Heart left ventricle (tissue), 13 donors: ENCODE data around the gene FPR2.

Experiments
- POLR2A ChIP-seq, 2 donors: fragments of 450-650 bp; IDR thresholded peaks; one replicate each; pipeline ENCODE4 v1.6.1; 2017; ENCODE audit warnings: antibody characterized with exemption in 2 of 2, mild to moderate bottlenecking in 2 of 2, moderate library complexity in 2 of 2
- TF ChIP-seq, protein P1 (sequence below), 12 donors: fragments of 200-600 bp; sonication (generic) in 4 of 12; IDR thresholded peaks; one replicate each; pipeline versions ENCODE4 v1.5.0 to v1.8.0; 2018 to 2022; ENCODE audit warnings: antibody characterized with exemption in 12 of 12, mild to moderate bottlenecking in 5 of 12
- donor health status: ischemic (EF 13 %, LVEDD 7.1; RV severe dilation, severe dysfunction).
- donor health status: DM: no; HTN: yes; CAD: no.
- donor health status: DM: no; HTN: no; CAD: no.
- donor health status: ischemic (EF 25% LVEDD 6.9; RV normal size, moderate dysfunction).
- donor health status: ischemic (EF 25% LVEDD 5.7; RV mildly dilated, moderate dysfunction).
- donor health status: ischemic (EF 35%, LVEDD 5.7; RV mildly dilated, moderate dysfunction).
- donor health status: nonischemic (EF 11% LVEDD 7.7; RV severe dilation, severe dysfunction).
- donor health status: DM: yes; HTN: yes; CAD: no.
- donor health status: PGD.
- donor health status: ischemic (EF 29% LVEDD 5.4; RV normal size, mild dysfunction).
- donor health status: nonischemic (EF 23%, LVEDD 6.1; RV moderate dilation, normal function).

DNA sequence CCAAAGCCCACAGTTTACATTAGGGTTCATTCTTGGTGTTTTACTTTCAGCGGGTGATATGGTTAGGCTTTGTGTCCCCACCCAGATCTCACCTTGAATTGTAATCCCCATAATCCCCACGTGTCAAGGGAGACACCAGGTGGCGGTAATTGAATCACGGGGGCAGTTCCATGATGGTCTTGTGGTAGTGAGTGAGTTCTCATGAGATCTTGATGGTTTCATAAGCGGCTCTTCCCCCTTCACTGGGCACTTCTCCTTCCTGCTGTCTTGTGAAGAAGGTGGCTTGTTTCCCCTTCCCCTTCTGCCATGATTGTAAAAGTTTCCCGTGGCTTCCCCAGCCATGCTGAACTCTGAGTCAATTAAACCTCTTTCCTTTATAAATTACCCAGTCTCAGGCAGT is 12.0 kb downstream of the FPR2 start:
- TF ChIP-seq, protein P1, sequence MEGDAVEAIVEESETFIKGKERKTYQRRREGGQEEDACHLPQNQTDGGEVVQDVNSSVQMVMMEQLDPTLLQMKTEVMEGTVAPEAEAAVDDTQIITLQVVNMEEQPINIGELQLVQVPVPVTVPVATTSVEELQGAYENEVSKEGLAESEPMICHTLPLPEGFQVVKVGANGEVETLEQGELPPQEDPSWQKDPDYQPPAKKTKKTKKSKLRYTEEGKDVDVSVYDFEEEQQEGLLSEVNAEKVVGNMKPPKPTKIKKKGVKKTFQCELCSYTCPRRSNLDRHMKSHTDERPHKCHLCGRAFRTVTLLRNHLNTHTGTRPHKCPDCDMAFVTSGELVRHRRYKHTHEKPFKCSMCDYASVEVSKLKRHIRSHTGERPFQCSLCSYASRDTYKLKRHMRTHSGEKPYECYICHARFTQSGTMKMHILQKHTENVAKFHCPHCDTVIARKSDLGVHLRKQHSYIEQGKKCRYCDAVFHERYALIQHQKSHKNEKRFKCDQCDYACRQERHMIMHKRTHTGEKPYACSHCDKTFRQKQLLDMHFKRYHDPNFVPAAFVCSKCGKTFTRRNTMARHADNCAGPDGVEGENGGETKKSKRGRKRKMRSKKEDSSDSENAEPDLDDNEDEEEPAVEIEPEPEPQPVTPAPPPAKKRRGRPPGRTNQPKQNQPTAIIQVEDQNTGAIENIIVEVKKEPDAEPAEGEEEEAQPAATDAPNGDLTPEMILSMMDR (IDR thresholded peaks at IDR 0.05), result no peak
- no peak for TF ChIP-seq POLR2A (IDR thresholded peaks at IDR 0.05)
